ENCODE data around the gene PDLIM1.

- TF ChIP-seq EZH2 (IDR thresholded peaks at IDR 0.05; ENCODE audit: low read depth) = no peak
- TF ChIP-seq, protein P1, sequence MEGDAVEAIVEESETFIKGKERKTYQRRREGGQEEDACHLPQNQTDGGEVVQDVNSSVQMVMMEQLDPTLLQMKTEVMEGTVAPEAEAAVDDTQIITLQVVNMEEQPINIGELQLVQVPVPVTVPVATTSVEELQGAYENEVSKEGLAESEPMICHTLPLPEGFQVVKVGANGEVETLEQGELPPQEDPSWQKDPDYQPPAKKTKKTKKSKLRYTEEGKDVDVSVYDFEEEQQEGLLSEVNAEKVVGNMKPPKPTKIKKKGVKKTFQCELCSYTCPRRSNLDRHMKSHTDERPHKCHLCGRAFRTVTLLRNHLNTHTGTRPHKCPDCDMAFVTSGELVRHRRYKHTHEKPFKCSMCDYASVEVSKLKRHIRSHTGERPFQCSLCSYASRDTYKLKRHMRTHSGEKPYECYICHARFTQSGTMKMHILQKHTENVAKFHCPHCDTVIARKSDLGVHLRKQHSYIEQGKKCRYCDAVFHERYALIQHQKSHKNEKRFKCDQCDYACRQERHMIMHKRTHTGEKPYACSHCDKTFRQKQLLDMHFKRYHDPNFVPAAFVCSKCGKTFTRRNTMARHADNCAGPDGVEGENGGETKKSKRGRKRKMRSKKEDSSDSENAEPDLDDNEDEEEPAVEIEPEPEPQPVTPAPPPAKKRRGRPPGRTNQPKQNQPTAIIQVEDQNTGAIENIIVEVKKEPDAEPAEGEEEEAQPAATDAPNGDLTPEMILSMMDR (conservative IDR thresholded peaks at IDR 0.05) = no peak
Observed at GRCh38 chr10:95339863-95340262, 49.1 kb upstream of the PDLIM1 start.
